HG03039 (cell line): ENCODE data around the gene LRRK2.
"Not testable (repeated sequence)": the region's sequence is repeated elsewhere in the genome, so short reads cannot be mapped to it uniquely, and the experiment has no call there.

Source experiments
- ATAC-seq: cut with Tn5 transposase; IDR thresholded peaks from one replicate; pipeline ENCODE4 v1.9.1; 2021; ENCODE audit warnings: mild to moderate bottlenecking, moderate library complexity; ENCODE audit not compliant: unreplicated experiment

Gene LRRK2

GRCh38 chr12:40211186-40211585 is 13.6 kb upstream of the LRRK2 start:
- not testable (repeated sequence) for ATAC-seq

- ATAC-seq, result no peak
Observed at GRCh38 chr12:40212566-40212965, 12.2 kb upstream of the LRRK2 start.

GRCh38 chr12:40215982-40216381 is 8.8 kb upstream of the LRRK2 start:
- ATAC-seq, result no peak

DNA sequence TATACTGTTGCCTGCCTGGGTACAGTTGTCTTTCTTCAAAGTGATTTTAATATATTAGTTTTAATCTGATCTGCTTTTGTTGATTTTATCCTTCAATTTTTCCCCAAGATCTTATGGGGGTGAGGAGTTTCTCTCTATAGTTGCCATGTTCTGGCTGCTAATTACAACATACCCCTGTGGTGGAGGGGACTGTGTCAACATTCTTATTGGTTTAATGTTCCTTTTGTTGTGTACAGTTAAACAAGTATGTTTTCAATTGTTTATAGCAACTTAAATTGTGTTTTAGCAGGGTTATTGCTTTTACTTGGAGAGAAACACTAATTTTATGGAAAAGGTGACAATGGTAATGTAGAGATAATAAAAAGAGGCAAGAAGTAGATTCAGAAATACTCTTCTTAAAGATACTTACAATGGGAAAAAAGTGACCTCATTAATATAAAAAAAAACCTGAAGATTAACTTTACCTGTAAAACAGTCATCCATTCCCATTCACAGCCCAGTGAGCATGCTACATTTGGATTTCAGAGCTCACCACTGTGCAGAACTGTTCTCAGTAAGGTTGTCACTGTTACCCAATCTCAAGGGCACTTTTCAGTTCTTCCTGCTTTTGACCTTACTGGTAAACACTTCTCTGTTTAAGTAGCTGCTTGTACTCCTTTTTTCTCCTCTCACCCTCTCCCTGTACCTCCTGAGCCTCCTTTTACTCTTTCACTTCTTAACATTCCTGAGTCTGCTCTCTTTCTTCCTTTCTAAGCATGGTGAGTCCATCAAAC is 8.1 kb upstream of the LRRK2 start:
- no peak for ATAC-seq

- no peak for ATAC-seq
Observed at GRCh38 chr12:40219760-40220159, 5.0 kb upstream of the LRRK2 start.

DNA sequence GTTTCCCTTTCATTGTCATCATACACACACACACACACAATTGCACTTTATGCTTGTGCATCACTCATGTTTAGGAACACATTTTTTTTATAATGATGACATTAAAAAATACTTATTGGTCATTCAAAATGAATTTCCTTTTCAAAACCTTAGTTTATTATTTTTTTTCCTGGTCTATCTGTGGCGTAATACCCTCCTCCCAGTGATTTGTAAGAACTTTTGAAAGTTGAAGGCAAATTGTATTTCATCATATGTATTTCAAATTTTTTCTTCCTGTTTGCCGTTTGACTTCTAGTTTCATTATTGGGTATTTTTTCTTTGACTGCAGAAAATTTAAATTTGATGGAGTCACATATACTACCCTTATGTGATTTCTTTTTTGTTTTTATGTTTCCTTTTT is 2.5 kb upstream of the LRRK2 start:
- no peak for ATAC-seq

- no peak for ATAC-seq
Observed at GRCh38 chr12:40223646-40224045, 1.2 kb upstream of the LRRK2 start.

GRCh38 chr12:40225337-40225983 is 663 bp downstream of the LRRK2 start:
- ATAC-seq, result no peak

DNA sequence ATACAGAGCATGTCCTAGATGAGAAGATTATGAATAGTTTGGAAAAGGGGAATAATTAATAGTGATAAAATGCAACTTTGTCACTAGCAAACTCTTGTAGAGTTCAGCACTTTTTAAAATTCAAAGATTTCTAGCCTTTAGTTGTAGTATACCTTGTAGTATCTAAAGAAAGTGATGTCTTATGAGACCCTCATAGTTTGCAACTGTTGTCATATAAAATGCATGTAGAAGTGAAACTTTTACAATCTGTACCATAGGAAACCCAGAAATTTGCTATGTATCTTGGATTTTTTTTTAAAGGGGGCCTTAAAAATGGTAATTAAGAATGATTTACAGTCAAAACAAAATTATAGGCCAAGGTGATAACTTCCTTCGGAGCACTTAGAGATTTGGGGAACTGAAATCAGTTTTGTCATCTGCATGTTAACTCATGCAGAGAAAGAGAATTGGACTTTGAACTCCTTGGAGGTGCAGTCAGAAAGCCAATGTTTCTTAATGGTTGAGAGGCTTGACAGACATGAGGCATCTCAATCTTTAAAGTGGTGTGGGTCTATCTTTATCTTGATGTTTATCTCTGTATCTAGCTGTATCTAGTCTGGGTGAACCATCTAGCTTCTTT is 1.3 kb downstream of the LRRK2 start:
- ATAC-seq, result peak; percentile 59

DNA sequence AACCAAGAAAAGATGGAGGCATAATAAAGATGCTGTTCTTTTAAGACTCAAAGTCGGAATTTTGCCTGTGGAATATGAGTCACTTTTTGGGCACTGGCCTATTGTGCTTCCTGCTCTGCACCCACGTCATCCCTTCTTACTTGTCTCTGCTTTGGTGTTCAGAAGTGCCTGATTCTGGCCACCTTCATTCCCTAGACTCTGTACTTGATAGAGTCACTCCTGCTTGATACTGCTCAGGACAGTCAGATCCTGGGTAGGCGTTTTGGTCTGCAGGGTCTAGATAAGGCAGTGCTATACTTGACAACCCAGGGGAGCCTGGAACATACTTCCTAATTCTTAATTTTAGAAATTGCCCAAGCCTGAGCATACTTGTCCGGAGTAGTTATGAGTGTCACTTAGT is 1.9 kb downstream of the LRRK2 start:
- ATAC-seq, result no peak

DNA sequence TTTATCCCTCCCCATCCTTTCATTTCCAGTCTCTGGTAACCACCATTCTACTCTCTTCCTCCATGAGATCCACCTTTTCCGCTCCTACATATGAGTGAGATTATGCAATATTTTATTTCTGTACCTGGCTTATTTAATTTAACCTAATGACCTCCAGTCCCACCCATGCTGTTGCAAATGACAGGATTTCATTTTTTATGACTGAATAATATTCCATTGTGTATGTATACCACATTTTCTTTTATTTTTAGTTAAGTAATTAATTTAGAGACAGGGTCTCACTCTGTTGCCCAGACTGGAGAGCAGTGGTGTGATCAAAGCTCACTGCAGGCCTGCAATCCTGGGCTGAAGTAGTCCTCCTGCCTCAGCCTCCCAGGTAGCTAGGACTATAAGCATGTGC is 2.6 kb downstream of the LRRK2 start:
- ATAC-seq, result no peak

- no peak for ATAC-seq
Observed at GRCh38 chr12:40228727-40229126, 3.9 kb downstream of the LRRK2 start.

- no peak for ATAC-seq
Observed at GRCh38 chr12:40229690-40230651, 5.2 kb downstream of the LRRK2 start.

GRCh38 chr12:40232602-40233001 is 7.8 kb downstream of the LRRK2 start:
- ATAC-seq, result no peak

GRCh38 chr12:40233741-40234367 is 9.1 kb downstream of the LRRK2 start:
- ATAC-seq, result no peak

DNA sequence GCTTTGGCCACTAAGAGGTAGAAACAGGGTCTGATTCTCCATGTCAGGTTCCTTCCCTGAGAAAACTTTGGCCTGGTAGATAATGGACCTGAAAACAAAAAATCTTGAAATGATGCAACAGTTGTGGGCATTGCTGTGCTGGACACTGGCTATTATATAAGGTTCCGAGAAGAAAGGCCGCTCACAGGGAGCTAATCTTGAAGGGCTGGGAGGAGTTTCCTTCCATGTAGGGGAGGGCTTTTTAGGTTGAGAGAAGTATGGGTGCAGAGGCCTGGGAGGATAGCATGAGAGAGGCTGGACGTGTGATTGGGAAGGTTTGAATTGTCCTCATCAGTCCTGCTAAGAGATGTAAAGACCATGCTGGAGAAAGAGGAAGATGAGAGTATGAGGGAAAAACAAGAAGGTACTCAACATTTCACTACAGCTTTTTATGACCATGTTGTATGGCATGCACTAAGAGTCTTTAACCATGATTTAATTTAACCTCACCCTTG is 11.6 kb downstream of the LRRK2 start:
- ATAC-seq, result no peak

- no peak for ATAC-seq
Observed at GRCh38 chr12:40238266-40238902, 13.6 kb downstream of the LRRK2 start.

DNA sequence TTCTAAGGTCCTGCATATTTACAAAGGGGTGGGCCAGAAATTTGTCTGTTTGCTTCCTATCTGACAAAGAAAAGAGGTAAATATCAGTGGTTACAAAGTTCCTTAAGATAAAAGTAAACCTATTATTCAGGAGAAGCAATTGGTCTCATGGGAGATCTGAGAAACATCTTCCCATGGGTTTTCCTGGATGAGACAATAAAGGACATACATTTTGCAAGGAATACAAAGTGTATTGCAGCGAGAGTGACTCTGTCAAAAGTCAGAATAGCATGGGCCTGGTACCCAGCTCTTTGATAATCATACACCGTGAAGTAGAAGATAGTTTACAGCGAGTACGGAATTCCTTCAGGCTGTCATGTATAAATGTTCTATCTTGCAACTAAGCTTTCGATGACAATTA is 14.2 kb downstream of the LRRK2 start:
- ATAC-seq, result no peak

- ATAC-seq, result no peak
Observed at GRCh38 chr12:40240779-40241178, 16.0 kb downstream of the LRRK2 start.

DNA sequence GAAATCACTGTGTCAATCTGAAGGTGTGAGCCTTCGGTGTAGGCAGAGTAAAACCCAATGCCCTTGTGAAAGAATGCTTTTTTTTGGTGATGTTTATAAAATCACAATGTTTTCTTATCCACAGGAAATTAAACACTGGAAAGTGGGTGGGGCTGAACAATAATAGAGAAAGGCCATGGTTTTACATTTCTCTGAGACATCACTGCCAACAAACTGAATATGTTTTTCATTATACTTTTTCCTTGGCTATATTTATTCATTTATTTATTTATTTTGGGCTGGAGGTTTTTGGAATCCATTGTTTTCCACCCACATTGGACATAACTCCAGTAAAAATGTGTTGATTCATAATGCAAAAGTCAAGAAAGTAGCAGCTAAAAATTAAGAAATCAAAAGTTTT is 16.9 kb downstream of the LRRK2 start:
- ATAC-seq, result no peak
